Measurements from ENCODE around the gene ALDH6A1. TPM values are rescaled to one million over a fixed set of nuclear protein-coding genes. Genes with fewer than 3 reads are reported as not detected.

Gene ALDH6A1
- total and polyA plus RNA-seq, 2 of the 13 experiments (the other 11 are each of a cell fraction or from before 2014, with no cell fraction given): 26.9 to 49.9 TPM

DNA sequence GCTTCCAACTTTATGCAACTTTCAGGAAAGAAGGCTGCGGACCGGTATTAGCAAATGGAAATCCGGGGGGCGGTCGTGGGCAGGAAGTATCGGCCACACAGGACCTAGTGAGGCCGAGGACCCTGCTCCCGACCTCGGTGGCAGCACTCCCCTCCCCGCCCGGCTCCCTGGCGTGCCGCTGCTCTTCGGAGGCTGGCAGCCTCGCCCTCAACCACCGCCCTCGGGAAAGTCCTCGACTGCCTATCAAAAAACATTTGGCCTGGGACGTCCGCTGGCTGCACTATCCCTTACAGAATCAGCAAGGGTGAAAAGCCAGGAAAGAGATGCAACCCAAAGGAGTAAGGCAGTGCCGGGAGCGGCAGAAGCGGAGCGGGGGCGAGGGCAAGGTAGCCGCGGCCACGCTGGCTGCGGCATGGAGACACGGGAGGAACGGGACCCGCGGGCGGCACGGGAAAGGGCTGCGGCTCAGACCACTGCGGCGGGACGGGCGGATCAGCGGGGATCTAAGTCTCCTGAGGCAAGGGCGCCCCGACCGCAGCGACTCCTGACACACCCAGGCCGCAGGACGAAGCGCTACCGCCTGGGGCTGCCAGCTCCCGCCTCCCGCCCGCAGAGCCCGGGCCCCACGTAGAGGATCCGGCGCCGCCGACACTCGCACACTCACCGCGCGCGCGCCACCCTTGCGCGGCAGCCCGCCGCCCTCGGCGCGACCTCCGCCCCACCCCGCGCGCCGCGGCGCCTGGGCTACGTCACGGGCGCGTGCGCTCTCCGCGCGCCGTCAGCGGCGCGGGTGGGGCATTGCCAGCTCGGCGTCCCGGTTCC lies 65.5 kb downstream of the ALDH6A1 start, which contains the start of the genes BBOF1 and ENTPD5 (continued):
- TF ChIP-seq ZBTB40 (IDR thresholded peaks at IDR 0.05) (no peak), ZBTB40 (CRISPR knock-in tag; IDR thresholded peaks at IDR 0.05) (peak; percentile 67), ZNF644 (CRISPR knock-in tag; IDR thresholded peaks at IDR 0.05; ENCODE audit: low read depth) (no peak), KMT2B (CRISPR knock-in tag; IDR thresholded peaks at IDR 0.05) (no peak; the same call in 1 of the 2 replicates), CENPT (CRISPR knock-in tag; IDR thresholded peaks at IDR 0.05; ENCODE audit: low read depth) (peak; percentile 79; the same call in 1 of the 2 replicates), PITX1 (CRISPR knock-in tag; IDR thresholded peaks at IDR 0.05) (no peak), ZNF503 (CRISPR knock-in tag; IDR thresholded peaks at IDR 0.05) (no peak; the same call in 1 of the 2 replicates), FOXK2 (IDR thresholded peaks at IDR 0.05) (no peak), ZNF501 (CRISPR knock-in tag; IDR thresholded peaks at IDR 0.05) (peak; percentile 64), ZNF329 (CRISPR knock-in tag; IDR thresholded peaks at IDR 0.05; ENCODE audit: low read depth) (peak; percentile 73; the same call in 1 of the 2 replicates)
- TF ChIP-seq, protein P1, sequence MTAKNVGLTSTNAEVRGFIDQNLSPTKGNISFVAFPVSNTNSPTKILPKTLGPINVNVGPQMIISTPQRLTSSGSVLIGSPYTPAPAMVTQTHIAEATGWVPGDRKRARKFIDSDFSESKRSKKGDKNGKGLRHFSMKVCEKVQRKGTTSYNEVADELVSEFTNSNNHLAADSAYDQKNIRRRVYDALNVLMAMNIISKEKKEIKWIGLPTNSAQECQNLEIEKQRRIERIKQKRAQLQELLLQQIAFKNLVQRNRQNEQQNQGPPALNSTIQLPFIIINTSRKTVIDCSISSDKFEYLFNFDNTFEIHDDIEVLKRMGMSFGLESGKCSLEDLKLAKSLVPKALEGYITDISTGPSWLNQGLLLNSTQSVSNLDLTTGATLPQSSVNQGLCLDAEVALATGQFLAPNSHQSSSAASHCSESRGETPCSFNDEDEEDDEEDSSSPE (CRISPR knock-in tag; IDR thresholded peaks at IDR 0.05): peak; percentile 63; the same call in 1 of the 2 replicates
- TF ChIP-seq, protein P2, sequence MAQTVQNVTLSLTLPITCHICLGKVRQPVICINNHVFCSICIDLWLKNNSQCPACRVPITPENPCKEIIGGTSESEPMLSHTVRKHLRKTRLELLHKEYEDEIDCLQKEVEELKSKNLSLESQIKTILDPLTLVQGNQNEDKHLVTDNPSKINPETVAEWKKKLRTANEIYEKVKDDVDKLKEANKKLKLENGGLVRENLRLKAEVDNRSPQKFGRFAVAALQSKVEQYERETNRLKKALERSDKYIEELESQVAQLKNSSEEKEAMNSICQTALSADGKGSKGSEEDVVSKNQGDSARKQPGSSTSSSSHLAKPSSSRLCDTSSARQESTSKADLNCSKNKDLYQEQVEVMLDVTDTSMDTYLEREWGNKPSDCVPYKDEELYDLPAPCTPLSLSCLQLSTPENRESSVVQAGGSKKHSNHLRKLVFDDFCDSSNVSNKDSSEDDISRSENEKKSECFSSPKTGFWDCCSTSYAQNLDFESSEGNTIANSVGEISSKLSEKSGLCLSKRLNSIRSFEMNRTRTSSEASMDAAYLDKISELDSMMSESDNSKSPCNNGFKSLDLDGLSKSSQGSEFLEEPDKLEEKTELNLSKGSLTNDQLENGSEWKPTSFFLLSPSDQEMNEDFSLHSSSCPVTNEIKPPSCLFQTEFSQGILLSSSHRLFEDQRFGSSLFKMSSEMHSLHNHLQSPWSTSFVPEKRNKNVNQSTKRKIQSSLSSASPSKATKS (CRISPR knock-in tag; IDR thresholded peaks at IDR 0.05): no peak

Data from HepG2 (cell line).